CD4-positive, alpha-beta memory T cell (primary cell): ENCODE results near the gene PIP5KL1. TPM values are rescaled to one million over a fixed set of nuclear protein-coding genes. Genes with fewer than 3 reads are reported as not detected.

Experiments
- CTCF ChIA-PET: fragments of 350-600 bp; sonication (Branson Sonifier 250); formaldehyde crosslinking; loops from one replicate; lab custom pipeline; 2021; ENCODE audit warnings: inconsistent platforms; ENCODE audit not compliant: partially characterized antibody; lab: Charles Lee
- POLR2A ChIA-PET: fragments of 350-600 bp; sonication (Branson Sonifier 250); formaldehyde crosslinking; loops from one replicate; lab custom pipeline; 2021; ENCODE audit not compliant: partially characterized antibody; lab: Charles Lee
- DNase-seq, 5 donors: peaks; one replicate each; pipeline versions ENCODE4 v3.0.0 to v3.0.0-alpha.2; 2020 to 2022; ENCODE audit warnings: mixed read lengths in 1 of 5
- H3K27ac ChIP-seq: one replicate; pipeline ENCODE4 v1.7.0; 2013; ENCODE audit warnings: low read depth, low read length
- H3K27me3 ChIP-seq: 2 replicates; pipeline ENCODE4 v1.7.0; 2013; ENCODE audit warnings: mild to moderate bottlenecking, low read length, moderate library complexity; ENCODE audit not compliant: insufficient read depth
- H3K36me3 ChIP-seq: 2 replicates; pipeline ENCODE4 v1.7.0; 2013; ENCODE audit warnings: mild to moderate bottlenecking, low read length, moderate library complexity; ENCODE audit not compliant: insufficient read depth
- H3K4me1 ChIP-seq: 2 replicates; pipeline ENCODE4 v1.7.0; 2013; ENCODE audit warnings: mild to moderate bottlenecking, low read length, moderate library complexity; ENCODE audit not compliant: insufficient read depth
- H3K4me3 ChIP-seq, 2 donors: one replicate each; pipeline ENCODE4 v1.7.0; 2013; ENCODE audit warnings: low read length in 2 of 2, mild to moderate bottlenecking in 1 of 2
- H3K9me3 ChIP-seq, 2 donors: one replicate each; pipeline ENCODE4 v1.7.0; 2013; ENCODE audit warnings: low read length in 2 of 2, control low read depth in 1 of 2; ENCODE audit not compliant: control insufficient read depth in 1 of 2
- H3K27ac Mint-ChIP-seq, 7 donors: one replicate each; pipeline ENCODE4 v1.8.0; 2020 to 2021; ENCODE audit warnings: mixed read lengths in 7 of 7, mild to moderate bottlenecking in 6 of 7, inconsistent platforms in 3 of 7, moderate library complexity in 3 of 7
- H3K27me3 Mint-ChIP-seq, 2 donors: one replicate each; pipeline ENCODE4 v1.8.0; 2020 to 2021; ENCODE audit warnings: mixed read lengths in 2 of 2
- H3K36me3 Mint-ChIP-seq, 2 donors: one replicate each; pipeline ENCODE4 v1.8.0; 2020 to 2021; ENCODE audit warnings: mixed read lengths in 2 of 2, inconsistent platforms in 1 of 2, mild to moderate bottlenecking in 1 of 2
- H3K4me1 Mint-ChIP-seq, 4 donors: one replicate each; pipeline ENCODE4 v1.8.0; 2020 to 2021; ENCODE audit warnings: mixed read lengths in 4 of 4, mild to moderate bottlenecking in 1 of 4
- H3K4me3 Mint-ChIP-seq, 8 donors: one replicate each; pipeline ENCODE4 v1.8.0; 2020 to 2021; ENCODE audit warnings: mixed read lengths in 8 of 8, mild to moderate bottlenecking in 7 of 8, moderate library complexity in 6 of 8, inconsistent platforms in 3 of 8
- H3K9me3 Mint-ChIP-seq, 8 donors: one replicate each; pipeline ENCODE4 v1.8.0; 2020 to 2021; ENCODE audit warnings: mixed read lengths in 8 of 8, mild to moderate bottlenecking in 5 of 8, inconsistent platforms in 3 of 8, moderate library complexity in 1 of 8
- intact Hi-C: fragments of 100-400 bp; cut with micrococcal nuclease; formaldehyde crosslinking; loops from one replicate; pipeline ENCODE4 v1.15.1; 2023
- polyA plus RNA-seq, 2 donors: library from polyadenylated mRNA; unstranded; fragments of 300-500 nt; fragmentation: Illumina TruSeq; gene quantifications; one replicate each; pipeline ENCODE4 v1.2.3, GENCODE V29; 2021
- total RNA-seq, 2 experiments: library from RNA; stranded (reverse); gene quantifications; one replicate each; pipeline ENCODE4 v1.2.3, GENCODE V29; 2021

PIP5KL1 gene
- total and polyA plus RNA-seq, 4 experiments from 2014 or later: 0.26 to 1.8 (median 0.76) TPM

DNA sequence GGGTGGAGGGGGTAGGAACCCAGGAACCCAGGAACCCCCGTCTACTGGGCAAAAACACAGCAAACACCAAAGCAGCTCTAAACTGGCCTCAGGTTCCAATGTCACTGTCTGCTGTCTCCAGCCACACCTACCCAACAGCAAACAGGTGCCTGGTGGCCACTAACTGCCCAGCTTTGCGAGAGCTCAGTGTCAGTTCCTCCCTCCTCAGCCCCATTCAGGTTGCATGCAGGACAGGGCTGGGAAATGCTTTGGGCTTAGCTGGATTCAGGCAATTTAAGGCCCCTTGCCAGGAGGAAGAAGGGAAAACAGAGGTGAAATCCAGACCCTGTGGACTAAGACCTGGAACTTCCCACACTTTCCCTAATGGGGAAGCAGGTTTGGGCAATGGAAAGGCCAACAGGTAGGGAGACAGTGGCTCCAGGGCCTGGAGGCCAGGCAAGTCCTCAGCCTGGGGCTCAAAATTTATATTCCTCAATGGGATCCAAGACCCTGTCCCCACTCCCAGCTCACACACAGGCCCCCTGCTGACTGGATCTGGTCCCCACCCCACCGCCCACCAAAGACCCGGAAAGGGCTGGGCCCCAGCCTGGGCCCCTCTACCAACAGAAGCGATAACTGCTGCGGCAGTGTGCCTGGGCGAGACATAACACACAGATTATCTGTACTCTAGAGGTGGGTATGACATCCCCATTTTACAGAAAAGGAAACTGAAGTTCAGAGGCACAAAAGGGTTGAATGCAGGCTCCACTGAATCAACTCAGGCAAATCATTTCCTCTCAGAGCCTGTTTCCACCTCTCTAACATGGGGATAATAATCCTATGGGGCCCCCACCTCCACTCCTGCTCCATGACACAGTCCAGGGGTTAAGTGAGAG is 46.7 kb upstream of the PIP5KL1 start:
- intact Hi-C loops: no loop called here
- DNase-seq: no peak
- Mint-ChIP-seq H3K4me3 (peak overlapping the region; percentile 92 to 98 (median 97)), H3K36me3 (peaks cover 34 to 51% of the 10 kb centered on the region in 2 donors), H3K27me3 (no peaks in the 10 kb centered on the region), H3K27ac (peak overlapping the region; percentile 93 to 99 (median 97)), H3K9me3 (no peaks in the 10 kb centered on the region), H3K4me1 (peaks cover 36 to 74% (median 47%) of the 10 kb centered on the region in 4 donors)
- ChIA-PET POLR2A (interaction anchor here (0.7 to 36.2 kb wide), 16 partner anchors 9 to 198 kb away, joined by 3 to 1317 read pairs (median 5); partner anchors contain the start of genes DPM2, NAIF1 and SH2D3C), CTCF (interaction anchor here (0.9 to 17.5 kb wide), 11 partner anchors 14 to 87 kb away, joined by 3 to 182 read pairs (median 7); no protein-coding TSS in a partner anchor)
- Histone ChIP-seq H3K36me3 (peaks cover 12% of the 10 kb centered on the region), H3K27me3 (no peaks in the 10 kb centered on the region), H3K9me3 (no peaks in the 10 kb centered on the region), H3K27ac (peak overlapping the region; percentile 78), H3K4me1 (peaks cover 69% of the 10 kb centered on the region), H3K4me3 (peak overlapping the region; percentile 72 to 92)

GRCh38 chr9:127976498-127976897 is 45.9 kb upstream of the PIP5KL1 start:
- ChIA-PET CTCF (interaction anchor here (0.9 to 17.5 kb wide), 11 partner anchors 14 to 141 kb away, joined by 3 to 182 read pairs (median 4); no protein-coding TSS in a partner anchor), POLR2A (interaction anchor here (0.8 to 36.2 kb wide), 12 partner anchors 9 to 198 kb away, joined by 3 to 1317 read pairs (median 8); partner anchors contain the start of genes DPM2, NAIF1, SH2D3C and SLC25A25)
- peaks cover 12% of the 10 kb centered on the region for H3K36me3 ChIP-seq
- peak; percentile 60 to 87 (median 80) for DNase-seq
- no peaks in the 10 kb centered on the region for H3K27me3 Mint-ChIP-seq
- H3K9me3 ChIP-seq: no peaks in the 10 kb centered on the region
- H3K27ac Mint-ChIP-seq: peak overlapping the region; percentile 96 to 99 (median 97)
- H3K27me3 ChIP-seq: no peaks in the 10 kb centered on the region
- H3K9me3 Mint-ChIP-seq: no peaks in the 10 kb centered on the region
- peaks cover 38 to 74% (median 48%) of the 10 kb centered on the region in 4 donors for H3K4me1 Mint-ChIP-seq
- H3K4me3 ChIP-seq: peak overlapping the region; percentile 72 to 92
- H3K36me3 Mint-ChIP-seq: peaks cover 34 to 54% of the 10 kb centered on the region in 2 donors
- peak overlapping the region; percentile 92 to 98 (median 97) for H3K4me3 Mint-ChIP-seq
- H3K4me1 ChIP-seq: peaks cover 71% of the 10 kb centered on the region
- H3K27ac ChIP-seq: peak overlapping the region; percentile 78
- intact Hi-C loops: no loop called here

- no peak for DNase-seq
- Mint-ChIP-seq H3K4me1 (peaks cover 40 to 76% (median 52%) of the 10 kb centered on the region in 4 donors), H3K27ac (peak overlapping the region; percentile 96 to 99 (median 97)), H3K9me3 (no peaks in the 10 kb centered on the region), H3K27me3 (no peaks in the 10 kb centered on the region), H3K36me3 (peaks cover 34 to 53% of the 10 kb centered on the region in 2 donors), H3K4me3 (peak overlapping the region; percentile 92 to 98 (median 97))
- peaks cover 76% of the 10 kb centered on the region for H3K4me1 ChIP-seq
- peak overlapping the region; percentile 72 to 92 for H3K4me3 ChIP-seq
- H3K9me3 ChIP-seq: no peaks in the 10 kb centered on the region
- intact Hi-C loops: no loop called here
- ChIA-PET POLR2A (interaction anchor here (0.8 to 36.2 kb wide), 12 partner anchors 10 to 104 kb away, joined by 3 to 1317 read pairs (median 10); partner anchors contain the start of genes DPM2, NAIF1 and SLC25A25), CTCF (interaction anchor here (0.9 to 17.5 kb wide), 10 partner anchors 15 to 142 kb away, joined by 3 to 182 read pairs (median 6); no protein-coding TSS in a partner anchor)
- H3K27me3 ChIP-seq: no peaks in the 10 kb centered on the region
- H3K36me3 ChIP-seq: peaks cover 12% of the 10 kb centered on the region
- peak overlapping the region; percentile 78 for H3K27ac ChIP-seq
Observed at GRCh38 chr9:127975376-127976315, 45.1 kb upstream of the PIP5KL1 start.

DNA sequence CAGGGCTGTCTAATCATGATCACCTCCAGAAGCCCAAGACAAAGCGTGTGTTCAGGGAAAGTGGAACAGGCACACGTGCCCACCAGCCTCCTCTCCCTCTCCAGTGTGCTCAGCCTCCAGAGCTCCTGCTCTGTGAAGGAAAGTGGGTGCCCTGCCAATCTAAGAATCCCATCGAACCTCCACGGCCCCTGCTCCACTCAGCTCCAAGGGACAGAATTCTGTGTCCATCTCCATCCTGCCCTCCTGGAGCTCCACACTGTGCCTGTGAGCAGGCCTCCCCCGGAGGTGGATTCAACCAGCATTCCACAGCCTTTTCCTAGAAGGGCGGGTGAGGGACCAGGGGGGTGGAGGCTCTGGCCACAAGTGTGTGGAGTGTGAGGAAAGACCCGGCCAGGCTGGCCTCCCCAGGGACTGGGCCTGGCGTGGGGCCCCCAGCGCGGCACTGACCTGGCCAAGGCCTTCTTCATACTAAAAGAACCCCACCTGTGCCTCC is 44.2 kb upstream of the PIP5KL1 start:
- no peaks in the 10 kb centered on the region for H3K27me3 Mint-ChIP-seq
- no peaks in the 10 kb centered on the region for H3K27me3 ChIP-seq
- peaks cover 46 to 84% (median 59%) of the 10 kb centered on the region in 4 donors for H3K4me1 Mint-ChIP-seq
- peak overlapping the region; percentile 92 to 98 (median 97) for H3K4me3 Mint-ChIP-seq
- POLR2A ChIA-PET: interaction anchor here (0.7 to 36.2 kb wide), 8 partner anchors 10 to 97 kb away, joined by 3 to 1317 read pairs (median 131); partner anchors contain the start of genes DPM2, NAIF1 and SLC25A25
- H3K27ac Mint-ChIP-seq: peak overlapping the region; percentile 96 to 99 (median 97)
- H3K9me3 Mint-ChIP-seq: no peaks in the 10 kb centered on the region
- H3K4me3 ChIP-seq: peak overlapping the region; percentile 54 to 72
- H3K4me1 ChIP-seq: peaks cover 84% of the 10 kb centered on the region
- no peak for DNase-seq
- peak overlapping the region; percentile 78 for H3K27ac ChIP-seq
- H3K9me3 ChIP-seq: no peaks in the 10 kb centered on the region
- intact Hi-C loops: loop anchor here (5.0 kb wide), 2 partner anchors 38 to 142 kb away; partner anchors contain the start of gene DPM2
- CTCF ChIA-PET: interaction anchor here (1.1 to 17.5 kb wide), 6 partner anchors 14 to 60 kb away, joined by 3 to 182 read pairs (median 23); no protein-coding TSS in a partner anchor
- peaks cover 12% of the 10 kb centered on the region for H3K36me3 ChIP-seq
- peaks cover 34 to 55% of the 10 kb centered on the region in 2 donors for H3K36me3 Mint-ChIP-seq

DNA sequence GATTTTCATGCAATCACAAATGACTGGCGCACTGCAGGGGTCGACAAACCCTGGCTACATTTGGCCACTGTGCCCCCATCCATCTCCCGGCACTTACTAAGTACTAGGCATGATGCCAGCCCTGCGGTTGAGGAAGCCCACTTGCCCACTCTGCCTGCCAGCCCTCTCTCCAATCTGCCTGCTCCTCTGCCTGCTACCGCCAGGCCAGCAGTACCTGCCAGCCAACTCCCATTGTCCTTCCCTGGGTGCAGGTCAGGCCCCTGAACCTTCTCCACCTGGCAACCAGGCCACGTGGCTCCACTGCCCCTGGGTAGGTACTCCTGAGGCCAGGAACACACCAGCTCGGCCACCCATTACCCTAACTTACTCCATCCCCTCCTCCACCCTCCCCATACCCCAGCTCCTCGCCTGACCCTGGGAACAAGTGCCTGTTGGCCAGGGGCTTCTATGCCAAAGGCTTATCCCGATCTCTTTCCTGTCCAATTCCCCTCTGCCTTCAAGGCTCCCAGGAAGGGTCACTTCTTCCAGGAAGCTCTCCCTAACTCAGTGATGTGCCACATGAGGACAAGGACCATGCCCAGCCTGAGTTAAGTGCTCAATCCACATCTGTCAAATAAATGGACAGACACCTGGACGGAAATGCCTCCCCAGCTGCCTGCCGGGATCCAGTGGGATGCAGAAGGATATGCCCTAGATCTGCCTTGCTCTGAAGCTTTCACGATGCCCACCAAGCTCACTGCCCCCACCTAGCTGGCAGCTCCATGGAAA is 43.6 kb upstream of the PIP5KL1 start:
- Mint-ChIP-seq H3K27me3 (no peaks in the 10 kb centered on the region), H3K4me1 (peaks cover 52 to 91% (median 65%) of the 10 kb centered on the region in 4 donors), H3K9me3 (no peaks in the 10 kb centered on the region), H3K27ac (peak overlapping the region; percentile 94 to 99 (median 96)), H3K4me3 (peak overlapping the region; percentile 78 to 98 (median 96)), H3K36me3 (peaks cover 34 to 57% of the 10 kb centered on the region in 2 donors)
- H3K27ac ChIP-seq: peak overlapping the region; percentile 78
- H3K36me3 ChIP-seq: peaks cover 12% of the 10 kb centered on the region
- ChIA-PET POLR2A (interaction anchor here (0.7 to 36.2 kb wide), 8 partner anchors 1 to 94 kb away, joined by 3 to 1317 read pairs (median 272); partner anchors contain the start of genes DPM2, EEIG1, NAIF1 and SLC25A25), CTCF (interaction anchor here (0.9 to 17.5 kb wide), 5 partner anchors 17 to 60 kb away, joined by 3 to 182 read pairs (median 35); no protein-coding TSS in a partner anchor)
- H3K9me3 ChIP-seq: no peaks in the 10 kb centered on the region
- no peaks in the 10 kb centered on the region for H3K27me3 ChIP-seq
- H3K4me1 ChIP-seq: peaks cover 90% of the 10 kb centered on the region
- peak overlapping the region; percentile 54 to 72 for H3K4me3 ChIP-seq
- intact Hi-C loops: loop anchor here (5.0 kb wide), 2 partner anchors 37 to 143 kb away; partner anchors contain the start of gene DPM2
- DNase-seq: no peak
